HEK293T (cell line): ENCODE results near the gene IFNAR1.

ENCODE experiments used
- CTCF ChIA-PET: fragments of 350-600 bp; formaldehyde crosslinking; extraction: SDS; loops from one replicate; lab custom pipeline; 2021; ENCODE audit warnings: antibody characterized with exemption, inconsistent platforms; lab: Yijun Ruan, JAX
- POLR2A ChIA-PET: fragments of 350-600 bp; formaldehyde crosslinking; extraction: SDS; loops from one replicate; lab custom pipeline; 2020; ENCODE audit warnings: antibody characterized with exemption, inconsistent platforms; lab: Yijun Ruan, JAX
- DNase-seq: peaks from one replicate; pipeline ENCODE4 v3.0.0; 2012; ENCODE audit warnings: mixed read lengths; ENCODE audit errors: extremely low spot score
- ARNT ChIP-seq: fragments of 450-650 bp; IDR thresholded peaks from 2 replicates; pipeline ENCODE4 v1.6.1; 2017; ENCODE audit warnings: mild to moderate bottlenecking
- BHLHE40 ChIP-seq: fragments of 450-650 bp; IDR thresholded peaks from 2 replicates; pipeline ENCODE4 v1.6.1; 2016; ENCODE audit warnings: mild to moderate bottlenecking, moderate library complexity, borderline replicate concordance
- CTBP1 ChIP-seq: fragments of 450-650 bp; IDR thresholded peaks from 2 replicates; pipeline ENCODE4 v1.6.1; 2016; ENCODE audit warnings: borderline replicate concordance
- ELF4 ChIP-seq: fragments of 450-650 bp; IDR thresholded peaks from 2 replicates; pipeline ENCODE4 v1.6.1; 2017; ENCODE audit warnings: antibody characterized with exemption
- FOXA1 ChIP-seq: fragments of 450-650 bp; IDR thresholded peaks from 2 replicates; pipeline ENCODE4 v1.6.1; 2016; ENCODE audit warnings: mild to moderate bottlenecking
- FOXK2 ChIP-seq: fragments of 450-650 bp; IDR thresholded peaks from 2 replicates; pipeline ENCODE4 v1.6.1; 2016; ENCODE audit warnings: mild to moderate bottlenecking
- FOXM1 ChIP-seq: fragments of 450-650 bp; IDR thresholded peaks from 2 replicates; pipeline ENCODE4 v1.6.1; 2017; ENCODE audit warnings: mild to moderate bottlenecking, borderline replicate concordance
- HDGF ChIP-seq: fragments of 450-650 bp; IDR thresholded peaks from 2 replicates; pipeline ENCODE4 v1.6.1; 2017; ENCODE audit warnings: antibody characterized with exemption, borderline replicate concordance
- L3MBTL2 ChIP-seq: fragments of 450-650 bp; conservative IDR thresholded peaks from 2 replicates; pipeline ENCODE4 v1.6.1; 2016; ENCODE audit warnings: mild to moderate bottlenecking
- LEF1 ChIP-seq: fragments of 450-650 bp; IDR thresholded peaks from 2 replicates; pipeline ENCODE4 v1.6.1; 2017; ENCODE audit warnings: mild to moderate bottlenecking, borderline replicate concordance
- NFRKB ChIP-seq: fragments of 450-650 bp; IDR thresholded peaks from 2 replicates; pipeline ENCODE4 v1.6.1; 2016; ENCODE audit warnings: mild to moderate bottlenecking, moderate library complexity
- PKNOX1 ChIP-seq: fragments of 450-650 bp; IDR thresholded peaks from 2 replicates; pipeline ENCODE4 v1.6.1; 2016
- SP1 ChIP-seq: fragments of 450-650 bp; IDR thresholded peaks from 2 replicates; pipeline ENCODE4 v1.6.1; 2017
- SUZ12 ChIP-seq: fragments of 450-650 bp; IDR thresholded peaks from 2 replicates; pipeline ENCODE4 v1.6.1; 2016; ENCODE audit warnings: mild to moderate bottlenecking
- TARDBP ChIP-seq: fragments of 450-650 bp; IDR thresholded peaks from 2 replicates; pipeline ENCODE4 v1.6.1; 2016
- ZNF384 ChIP-seq: fragments of 450-650 bp; IDR thresholded peaks from 2 replicates; pipeline ENCODE4 v1.6.1; 2016

IFNAR1 gene

GRCh38 chr21:33308586-33309490, 15.9 kb upstream of the IFNAR1 start:
- CTCF ChIA-PET, result interaction anchor here (0.6 kb wide), 1 partner anchor 222 kb away, joined by 5 read pairs; no protein-coding TSS in a partner anchor
- POLR2A ChIA-PET, result interaction anchor here (3.4 kb wide), 1 partner anchor 16 kb away, joined by 10 read pairs; the partner anchor contains the start of gene IFNAR1
- TF ChIP-seq FOXK2 (no peak), FOXA1 (no peak), FOXM1 (no peak)
- DNase-seq, result no peak

GRCh38 chr21:33309778-33310177, 15.0 kb upstream of the IFNAR1 start:
- TF ChIP-seq ARNT (no peak), PKNOX1 (no peak), LEF1 (no peak), TARDBP (no peak), FOXK2 (no peak), FOXM1 (no peak), ZNF384 (no peak), HDGF (no peak), SUZ12 (no peak), L3MBTL2 (no peak), FOXA1 (no peak), BHLHE40 (no peak), SP1 (no peak), ELF4 (no peak), CTBP1 (no peak), NFRKB (no peak)
- ChIA-PET POLR2A (interaction anchor here (3.4 kb wide), 1 partner anchor 15 kb away, joined by 10 read pairs; the partner anchor contains the start of gene IFNAR1), CTCF (no interaction called here)
- DNase-seq, result no peak

GRCh38 chr21:33312121-33312520, 12.6 kb upstream of the IFNAR1 start:
- TF ChIP-seq CTBP1 (no peak), ZNF384 (no peak), PKNOX1 (no peak), FOXK2 (no peak), L3MBTL2 (no peak), FOXA1 (no peak), SP1 (no peak)
- DNase-seq, result no peak
- ChIA-PET POLR2A (interaction anchor here (1.2 kb wide), 1 partner anchor 13 kb away, joined by 3 read pairs; the partner anchor contains the start of gene IFNAR1), CTCF (no interaction called here)

GRCh38 chr21:33313183-33313582, 11.6 kb upstream of the IFNAR1 start:
- POLR2A ChIA-PET, result no interaction called here
- no peak for TF ChIP-seq HDGF
- no peak for TF ChIP-seq ELF4
- no peak for TF ChIP-seq SP1
- TF ChIP-seq CTBP1, result no peak
- DNase-seq, result no peak
- CTCF ChIA-PET, result no interaction called here

GRCh38 chr21:33313611-33314010, 11.2 kb upstream of the IFNAR1 start:
- ChIA-PET CTCF (interaction anchor here (0.6 kb wide), 1 partner anchor 110 kb away, joined by 4 read pairs; no protein-coding TSS in a partner anchor), POLR2A (interaction anchor here (2.2 kb wide), 1 partner anchor 11 kb away, joined by 13 read pairs; the partner anchor contains the start of gene IFNAR1)
- no peak for DNase-seq
- TF ChIP-seq CTBP1 (no peak), PKNOX1 (no peak), ARNT (no peak), BHLHE40 (no peak), SP1 (no peak), SUZ12 (no peak)

- DNase-seq, result no peak
These were observed 10.7 kb upstream of the IFNAR1 start for GRCh38 chr21:33314111-33314510.

More at GRCh38 chr21:33314111-33314510, 10.7 kb upstream of the IFNAR1 start:
- POLR2A ChIA-PET, result interaction anchor here (2.2 kb wide), 1 partner anchor 11 kb away, joined by 13 read pairs; the partner anchor contains the start of gene IFNAR1
- no peak for TF ChIP-seq FOXM1
- TF ChIP-seq L3MBTL2, result no peak
- no peak for TF ChIP-seq NFRKB
- TF ChIP-seq HDGF, result no peak
- no peak for TF ChIP-seq SUZ12
- TF ChIP-seq FOXA1, result no peak
- TF ChIP-seq CTBP1, result no peak
- TF ChIP-seq LEF1, result no peak
- no peak for TF ChIP-seq SP1
- TF ChIP-seq BHLHE40, result no peak
- no peak for TF ChIP-seq ARNT
- no peak for TF ChIP-seq TARDBP
- no peak for TF ChIP-seq PKNOX1
- CTCF ChIA-PET, result interaction anchor here (0.6 kb wide), 1 partner anchor 110 kb away, joined by 4 read pairs; no protein-coding TSS in a partner anchor
